Osteoblast (primary cell): ENCODE data around the gene RPUSD1. TPM values are rescaled to one million over a fixed set of nuclear protein-coding genes. Genes with fewer than 3 reads are reported as not detected.

ENCODE experiments used
- DNase-seq: peaks from one replicate; pipeline ENCODE4 v3.0.0; 2011; ENCODE audit warnings: low spot score, mixed read lengths; ENCODE audit not compliant: insufficient read length; ENCODE audit errors: missing footprints
- H2AFZ ChIP-seq: 2 replicates; pipeline ENCODE4 v1.6.0; 2011; ENCODE audit warnings: mild to moderate bottlenecking, low read length
- H3K27ac ChIP-seq: 2 replicates; pipeline ENCODE4 v1.5.1; 2011; ENCODE audit warnings: mild to moderate bottlenecking, low read depth, low read length, moderate library complexity
- H3K27me3 ChIP-seq: 2 replicates; pipeline ENCODE4 v1.6.0; 2012; ENCODE audit warnings: mild to moderate bottlenecking, control low read depth, inconsistent platforms, low read length, moderate library complexity; ENCODE audit not compliant: insufficient read depth
- H3K36me3 ChIP-seq: 2 replicates; pipeline ENCODE4 v1.5.1; 2011; ENCODE audit warnings: mild to moderate bottlenecking, low read length, control low read depth, moderate library complexity; ENCODE audit not compliant: insufficient read depth
- H3K4me1 ChIP-seq: 2 replicates; pipeline ENCODE4 v1.5.1; 2011; ENCODE audit warnings: mild to moderate bottlenecking, low read length, control low read depth, moderate library complexity; ENCODE audit not compliant: insufficient read depth
- H3K4me2 ChIP-seq: 2 replicates; pipeline ENCODE4 v1.6.0; 2011; ENCODE audit warnings: mild to moderate bottlenecking, low read length; ENCODE audit not compliant: insufficient read depth
- H3K4me3 ChIP-seq: fragments of 200-600 bp; sonication (generic); 3 replicates; pipeline ENCODE4 v1.5.1; 2012; ENCODE audit warnings: mild to moderate bottlenecking, low read length, inconsistent platforms; ENCODE audit not compliant: insufficient read depth
- H3K79me2 ChIP-seq: 2 replicates; pipeline ENCODE4 v1.6.0; 2012; ENCODE audit warnings: mild to moderate bottlenecking, low read length, control low read depth, inconsistent platforms; ENCODE audit not compliant: insufficient read depth
- H3K9me3 ChIP-seq: 2 replicates; pipeline ENCODE4 v1.5.1; 2011; ENCODE audit warnings: low read depth, low read length, control low read depth
- H4K20me1 ChIP-seq: 2 replicates; pipeline ENCODE4 v1.6.0; 2012; ENCODE audit warnings: mild to moderate bottlenecking, low read length, control low read depth; ENCODE audit not compliant: insufficient read depth
- total RNA-seq: library from RNA; depleted of rRNA; stranded (reverse); fragments of >200 nt; gene quantifications from 2 replicates; pipeline ENCODE4 v1.2.3, GENCODE V29; 2012
- TF ChIP-seq, protein P1 (sequence below): IDR thresholded peaks from 2 replicates; pipeline ENCODE4 v1.5.1; 2011; ENCODE audit warnings: mild to moderate bottlenecking, low read depth, low read length, moderate library complexity; ENCODE audit errors: extremely low read depth

The RPUSD1 gene
- total RNA-seq, 1 donor: 28.2 TPM

DNA sequence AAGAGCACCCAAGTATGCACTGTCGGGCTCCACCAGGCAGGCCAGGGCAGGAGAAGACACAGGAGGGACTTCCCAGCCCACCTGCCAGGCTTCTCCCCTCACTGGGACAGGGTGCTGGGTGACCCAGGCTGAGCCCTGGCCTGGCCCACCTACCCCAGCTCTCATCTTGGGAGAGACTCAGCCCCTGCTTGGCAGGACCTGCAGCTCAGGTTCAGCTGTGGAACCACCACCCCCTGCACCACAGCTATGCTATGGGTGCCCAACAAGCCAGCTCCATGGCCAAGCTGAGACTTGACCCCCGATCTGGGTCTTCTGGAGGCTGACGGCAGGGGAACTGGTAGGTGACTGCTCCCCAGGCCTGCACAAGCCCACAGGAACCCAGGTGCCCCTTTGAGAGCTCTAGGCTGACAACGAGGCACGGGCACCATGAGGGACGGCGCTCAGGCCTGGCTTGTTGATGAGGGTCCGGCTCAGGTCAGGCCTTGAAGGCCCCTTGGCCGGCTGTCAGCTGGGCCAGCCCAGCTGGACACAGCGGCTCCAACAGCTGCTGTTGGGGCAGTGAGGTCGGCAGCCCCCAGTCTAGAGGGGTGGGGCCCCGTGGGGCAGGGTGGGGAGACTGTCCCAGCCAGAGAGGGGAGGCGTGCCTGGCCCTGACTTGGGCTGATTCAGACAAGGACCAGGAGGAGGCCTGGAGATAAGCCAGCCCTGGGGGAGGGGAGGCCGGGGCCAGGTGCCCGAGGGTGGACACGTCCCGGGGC is 4.6 kb downstream of the RPUSD1 start:
- no peak overlapping the region for H3K4me3 ChIP-seq
- peaks cover 6% of the 10 kb centered on the region for H3K4me1 ChIP-seq
- TF ChIP-seq, protein P1, sequence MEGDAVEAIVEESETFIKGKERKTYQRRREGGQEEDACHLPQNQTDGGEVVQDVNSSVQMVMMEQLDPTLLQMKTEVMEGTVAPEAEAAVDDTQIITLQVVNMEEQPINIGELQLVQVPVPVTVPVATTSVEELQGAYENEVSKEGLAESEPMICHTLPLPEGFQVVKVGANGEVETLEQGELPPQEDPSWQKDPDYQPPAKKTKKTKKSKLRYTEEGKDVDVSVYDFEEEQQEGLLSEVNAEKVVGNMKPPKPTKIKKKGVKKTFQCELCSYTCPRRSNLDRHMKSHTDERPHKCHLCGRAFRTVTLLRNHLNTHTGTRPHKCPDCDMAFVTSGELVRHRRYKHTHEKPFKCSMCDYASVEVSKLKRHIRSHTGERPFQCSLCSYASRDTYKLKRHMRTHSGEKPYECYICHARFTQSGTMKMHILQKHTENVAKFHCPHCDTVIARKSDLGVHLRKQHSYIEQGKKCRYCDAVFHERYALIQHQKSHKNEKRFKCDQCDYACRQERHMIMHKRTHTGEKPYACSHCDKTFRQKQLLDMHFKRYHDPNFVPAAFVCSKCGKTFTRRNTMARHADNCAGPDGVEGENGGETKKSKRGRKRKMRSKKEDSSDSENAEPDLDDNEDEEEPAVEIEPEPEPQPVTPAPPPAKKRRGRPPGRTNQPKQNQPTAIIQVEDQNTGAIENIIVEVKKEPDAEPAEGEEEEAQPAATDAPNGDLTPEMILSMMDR: no peak
- no peak overlapping the region for H3K27ac ChIP-seq
- peaks cover 6% of the 10 kb centered on the region for H3K27me3 ChIP-seq
- peaks cover 27% of the 10 kb centered on the region for H4K20me1 ChIP-seq
- peaks cover 5% of the 10 kb centered on the region for H3K36me3 ChIP-seq
- H3K9me3 ChIP-seq: no peaks in the 10 kb centered on the region
- H3K79me2 ChIP-seq: peaks cover 16% of the 10 kb centered on the region
- no peak for DNase-seq
- H2AFZ ChIP-seq: no peak overlapping the region
- H3K4me2 ChIP-seq: no peak overlapping the region

DNA sequence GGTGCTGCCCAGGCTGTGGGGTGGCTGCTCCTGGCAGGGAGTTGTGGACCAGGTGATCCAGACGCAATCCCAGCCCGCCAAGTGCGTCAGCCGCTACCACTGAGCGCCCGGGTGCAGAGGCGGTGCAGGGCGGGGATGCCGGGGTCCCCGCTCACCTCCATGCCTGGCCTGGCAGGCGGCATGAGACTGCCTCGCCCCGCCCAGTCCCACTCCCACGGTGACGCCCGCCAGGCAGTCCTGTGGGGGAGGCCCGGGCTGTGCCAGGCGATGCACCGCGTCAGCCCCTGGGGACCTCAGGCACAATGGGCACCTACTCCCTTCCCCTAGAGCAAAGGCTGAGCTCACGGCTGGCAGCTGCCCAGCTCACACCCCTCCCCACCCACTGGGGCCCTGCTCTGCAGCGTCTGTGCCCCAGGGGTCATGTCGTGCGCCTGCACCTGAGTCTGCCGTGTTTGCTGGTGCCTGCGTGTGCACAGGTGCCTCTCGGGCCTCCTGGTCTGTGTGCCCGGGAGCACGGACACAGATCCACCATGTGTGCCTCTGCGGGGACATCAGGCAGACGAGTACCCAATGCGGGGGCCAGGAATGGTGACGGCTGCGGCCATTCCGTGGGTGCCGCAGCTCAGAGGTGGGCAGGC is 5.3 kb downstream of the RPUSD1 start:
- H3K27ac ChIP-seq: no peak overlapping the region
- H3K4me2 ChIP-seq: no peak overlapping the region
- H3K27me3 ChIP-seq: peaks cover 6% of the 10 kb centered on the region
- peaks cover 14% of the 10 kb centered on the region for H3K79me2 ChIP-seq
- no peak overlapping the region for H2AFZ ChIP-seq
- H3K4me3 ChIP-seq: no peak overlapping the region
- H3K4me1 ChIP-seq: peaks cover 6% of the 10 kb centered on the region
- H3K9me3 ChIP-seq: no peaks in the 10 kb centered on the region
- H3K36me3 ChIP-seq: peaks cover 5% of the 10 kb centered on the region
- TF ChIP-seq, protein P1: no peak
- H4K20me1 ChIP-seq: peaks cover 25% of the 10 kb centered on the region
- no peak for DNase-seq

DNA sequence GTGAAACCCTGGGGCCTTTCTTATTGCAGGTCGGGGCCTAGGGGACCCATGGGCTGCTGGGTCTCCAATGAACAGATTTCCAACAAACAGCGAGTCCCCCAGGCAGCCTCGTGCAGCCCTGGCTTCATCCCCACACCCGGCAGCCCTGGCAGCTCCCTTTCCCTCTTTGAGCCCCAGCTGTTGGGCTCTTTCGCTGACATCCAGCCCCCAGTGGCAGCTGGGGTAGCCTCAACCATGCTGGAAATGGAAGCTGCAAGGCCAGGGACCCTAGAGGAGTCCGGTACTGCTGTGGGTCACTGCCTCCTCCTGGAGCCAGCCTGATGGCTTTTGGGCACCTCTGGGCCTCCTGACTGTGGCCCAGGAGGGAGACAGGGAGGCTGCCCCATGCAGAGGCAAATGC is 5.9 kb downstream of the RPUSD1 start:
- peaks cover 6% of the 10 kb centered on the region for H3K27me3 ChIP-seq
- no peak overlapping the region for H3K4me2 ChIP-seq
- H3K36me3 ChIP-seq: peaks cover 5% of the 10 kb centered on the region
- H3K27ac ChIP-seq: no peak overlapping the region
- peaks cover 2% of the 10 kb centered on the region for H3K4me1 ChIP-seq
- TF ChIP-seq, protein P1: no peak
- H3K9me3 ChIP-seq: no peaks in the 10 kb centered on the region
- H4K20me1 ChIP-seq: peaks cover 19% of the 10 kb centered on the region
- H2AFZ ChIP-seq: no peak overlapping the region
- no peak overlapping the region for H3K4me3 ChIP-seq
- H3K79me2 ChIP-seq: peaks cover 8% of the 10 kb centered on the region
- DNase-seq: no peak

DNA sequence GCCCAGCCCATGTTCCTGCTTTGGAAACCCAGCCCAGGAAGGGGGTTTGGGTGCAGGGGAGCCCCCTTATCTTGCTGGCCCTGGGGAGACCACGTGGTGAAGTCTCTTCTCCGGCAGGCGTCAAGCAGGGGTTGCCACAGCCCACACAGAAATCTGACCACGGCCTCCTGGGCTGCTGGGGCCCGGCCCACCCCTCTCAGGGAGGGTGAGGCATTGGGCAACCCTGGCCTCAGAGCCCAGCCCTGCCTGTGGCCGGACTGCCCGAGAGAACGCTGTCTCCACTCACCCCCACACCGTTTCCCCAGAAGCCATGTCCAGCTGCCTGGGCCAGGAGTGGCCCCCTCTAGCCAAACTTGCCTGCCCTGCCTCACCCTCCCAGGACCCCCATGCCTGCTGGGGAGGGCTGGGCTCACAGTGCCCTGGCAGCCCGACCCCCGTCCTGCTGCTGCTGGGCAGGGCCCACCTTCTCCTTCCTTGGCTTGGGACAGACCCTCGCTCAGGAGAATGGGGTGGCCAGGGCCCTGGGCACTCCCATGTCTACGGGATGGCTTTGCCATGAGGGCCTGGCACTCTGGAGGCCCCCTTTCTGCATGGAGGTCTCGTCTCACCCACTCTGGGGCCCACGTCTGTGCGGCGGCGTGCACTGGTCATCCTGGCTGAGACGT is 6.7 kb downstream of the RPUSD1 start:
- Histone ChIP-seq H3K27ac (no peak overlapping the region), H3K79me2 (no peaks in the 10 kb centered on the region), H2AFZ (no peak overlapping the region), H3K36me3 (peaks cover 5% of the 10 kb centered on the region), H3K4me1 (no peaks in the 10 kb centered on the region), H3K4me3 (no peak overlapping the region), H3K4me2 (no peak overlapping the region), H3K27me3 (peaks cover 6% of the 10 kb centered on the region), H3K9me3 (no peaks in the 10 kb centered on the region), H4K20me1 (peaks cover 13% of the 10 kb centered on the region)
- TF ChIP-seq, protein P1: no peak
- DNase-seq: no peak
